WTC11 (cell line): ENCODE results near the gene SNRNP70. TPM values are rescaled to one million over a fixed set of nuclear protein-coding genes. Genes with fewer than 3 reads are reported as not detected.

Experiments
- ATAC-seq: fragments of 200-7000 bp; cut with Tn5 transposase; 2 replicates; pipeline ENCODE4 v1.10.0; 2021; ENCODE audit warnings: mild to moderate bottlenecking, moderate library complexity
- CTCF ChIA-PET: fragments of 300-600 bp; sonication (Branson Sonifier 250); formaldehyde crosslinking; loops from one replicate; lab custom pipeline; 2021; ENCODE audit warnings: antibody characterized with exemption; lab: Charles Lee
- POLR2A ChIA-PET: fragments of 350-600 bp; sonication (Branson Sonifier 250); formaldehyde crosslinking; loops from one replicate; lab custom pipeline; 2021; ENCODE audit warnings: antibody characterized with exemption; lab: Charles Lee
- DNase-seq: peaks from one replicate; pipeline ENCODE4 v3.0.0; 2021; ENCODE audit warnings: low spot score
- H3K27ac Mint-ChIP-seq: 2 replicates; pipeline ENCODE4 v1.8.0; 2021; ENCODE audit warnings: mixed read lengths
- H3K27me3 Mint-ChIP-seq: 2 replicates; pipeline ENCODE4 v1.8.0; 2021; ENCODE audit warnings: low read depth, mild to moderate bottlenecking, moderate library complexity, mixed read lengths
- H3K36me3 Mint-ChIP-seq: 2 replicates; pipeline ENCODE4 v1.8.0; 2021; ENCODE audit warnings: mixed read lengths
- H3K4me1 Mint-ChIP-seq: 2 replicates; pipeline ENCODE4 v1.8.0; 2022; ENCODE audit warnings: mixed read lengths
- H3K4me3 Mint-ChIP-seq: 2 replicates; pipeline ENCODE4 v1.8.0; 2021; ENCODE audit warnings: mild to moderate bottlenecking, moderate library complexity, mixed read lengths
- H3K9me3 Mint-ChIP-seq: 2 replicates; pipeline ENCODE4 v1.8.0; 2021; ENCODE audit warnings: mixed read lengths
- ARID4B ChIP-seq: sonication (generic); formaldehyde crosslinking; IDR thresholded peaks from 2 replicates; pipeline ENCODE4 v1.8.0; 2023; ENCODE audit warnings: missing genetic modification reagents, mild to moderate bottlenecking, borderline replicate concordance
- ATF3 ChIP-seq: sonication (generic); formaldehyde crosslinking; conservative IDR thresholded peaks from 2 replicates; pipeline ENCODE4 v1.8.1; 2022; ENCODE audit warnings: mild to moderate bottlenecking, missing genetic modification reagents
- ETV6 ChIP-seq: sonication (generic); formaldehyde crosslinking; IDR thresholded peaks from 2 replicates; pipeline ENCODE4 v1.8.1; 2022; ENCODE audit warnings: mild to moderate bottlenecking, missing genetic modification reagents
- FOXJ3 ChIP-seq: sonication (generic); formaldehyde crosslinking; IDR thresholded peaks from 2 replicates; pipeline ENCODE4 v1.9.0; 2021; ENCODE audit warnings: missing genetic modification reagents, mild to moderate bottlenecking, borderline replicate concordance
- FOXP1 ChIP-seq: sonication (generic); formaldehyde crosslinking; IDR thresholded peaks from 2 replicates; pipeline ENCODE4 v1.8.0; 2022; ENCODE audit warnings: missing genetic modification reagents, mild to moderate bottlenecking, moderate library complexity, borderline replicate concordance
- FOXP4 ChIP-seq: sonication (generic); formaldehyde crosslinking; IDR thresholded peaks from 2 replicates; pipeline ENCODE4 v1.8.0; 2022; ENCODE audit warnings: mild to moderate bottlenecking, missing genetic modification reagents
- GRHL2 ChIP-seq: fragments of 250-450 bp; sonication (Bioruptor Pico); IDR thresholded peaks from 2 replicates; pipeline ENCODE4 v1.8.0; 2022; ENCODE audit warnings: mild to moderate bottlenecking, moderate library complexity; ENCODE audit not compliant: insufficient replicate concordance, severe bottlenecking
- GTF2I ChIP-seq: fragments of 250-450 bp; sonication (Bioruptor Pico); conservative IDR thresholded peaks from 2 replicates; pipeline ENCODE4 v1.4.0; 2021; ENCODE audit warnings: mild to moderate bottlenecking
- HMGA2 ChIP-seq: fragments of 250-450 bp; sonication (Bioruptor Pico); IDR thresholded peaks from 2 replicates; pipeline ENCODE4 v1.4.0; 2021; ENCODE audit warnings: mild to moderate bottlenecking, moderate library complexity
- HMGXB4 ChIP-seq: sonication (generic); formaldehyde crosslinking; IDR thresholded peaks from 2 replicates; pipeline ENCODE4 v1.8.1; 2023; ENCODE audit warnings: mild to moderate bottlenecking, moderate library complexity, missing genetic modification reagents
- JUN ChIP-seq: sonication (generic); formaldehyde crosslinking; IDR thresholded peaks from 2 replicates; pipeline ENCODE4 v1.8.0; 2023; ENCODE audit warnings: mild to moderate bottlenecking, missing genetic modification reagents
- KAT7 ChIP-seq: sonication (generic); formaldehyde crosslinking; IDR thresholded peaks from 2 replicates; pipeline ENCODE4 v1.8.1; 2023; ENCODE audit warnings: missing genetic modification reagents, mild to moderate bottlenecking, borderline replicate concordance
- NFYB ChIP-seq: sonication (generic); formaldehyde crosslinking; conservative IDR thresholded peaks from 2 replicates; pipeline ENCODE4 v1.8.0; 2022; ENCODE audit warnings: low read depth, missing genetic modification reagents
- NR2C2 ChIP-seq: sonication (generic); formaldehyde crosslinking; IDR thresholded peaks from 2 replicates; pipeline ENCODE4 v1.8.0; 2022; ENCODE audit warnings: mild to moderate bottlenecking, missing genetic modification reagents
- RELA ChIP-seq: sonication (generic); formaldehyde crosslinking; IDR thresholded peaks from 2 replicates; pipeline ENCODE4 v1.8.1; 2022; ENCODE audit warnings: missing genetic modification reagents, mild to moderate bottlenecking, borderline replicate concordance
- SMAD4 ChIP-seq: sonication (generic); formaldehyde crosslinking; IDR thresholded peaks from 2 replicates; pipeline ENCODE4 v1.8.0; 2022; ENCODE audit warnings: mild to moderate bottlenecking, missing genetic modification reagents
- TEAD1 ChIP-seq: sonication (generic); formaldehyde crosslinking; IDR thresholded peaks from 2 replicates; pipeline ENCODE4 v1.8.0; 2022; ENCODE audit warnings: mild to moderate bottlenecking, missing genetic modification reagents
- TEAD4 ChIP-seq: sonication (generic); formaldehyde crosslinking; IDR thresholded peaks from 2 replicates; pipeline ENCODE4 v1.8.0; 2022; ENCODE audit warnings: mild to moderate bottlenecking, missing genetic modification reagents
- ZNF121 ChIP-seq: sonication (generic); formaldehyde crosslinking; IDR thresholded peaks from 2 replicates; pipeline ENCODE4 v1.8.0; 2023; ENCODE audit warnings: missing genetic modification reagents
- ZNF138 ChIP-seq: sonication (generic); formaldehyde crosslinking; conservative IDR thresholded peaks from 2 replicates; pipeline ENCODE4 v1.8.1; 2022; ENCODE audit warnings: mild to moderate bottlenecking, moderate library complexity, missing genetic modification reagents
- total RNA-seq: library from RNA; stranded (reverse); gene quantifications from 3 replicates; pipeline ENCODE4 v1.2.3, GENCODE V29; 2021
- TF ChIP-seq, protein P1 (sequence below): fragments of 200-600 bp; IDR thresholded peaks from 2 replicates; pipeline ENCODE4 v1.8.0; 2022; ENCODE audit warnings: antibody characterized with exemption
- TF ChIP-seq, protein P2 (sequence below): sonication (generic); formaldehyde crosslinking; IDR thresholded peaks from 2 replicates; pipeline ENCODE4 v1.8.1; 2022; ENCODE audit warnings: mild to moderate bottlenecking, moderate library complexity, missing genetic modification reagents
- TF ChIP-seq, protein P3 (sequence below): sonication (generic); formaldehyde crosslinking; IDR thresholded peaks from 2 replicates; pipeline ENCODE4 v1.8.0; 2022; ENCODE audit warnings: mild to moderate bottlenecking, missing genetic modification reagents
- TF ChIP-seq, protein P4 (sequence below): fragments of 250-450 bp; sonication (Bioruptor Pico); IDR thresholded peaks from 2 replicates; pipeline ENCODE4 v2.1.2; 2022; ENCODE audit warnings: mild to moderate bottlenecking, moderate library complexity

The SNRNP70 gene
- total RNA-seq, 1 experiment from 2014 or later = 266 TPM

DNA sequence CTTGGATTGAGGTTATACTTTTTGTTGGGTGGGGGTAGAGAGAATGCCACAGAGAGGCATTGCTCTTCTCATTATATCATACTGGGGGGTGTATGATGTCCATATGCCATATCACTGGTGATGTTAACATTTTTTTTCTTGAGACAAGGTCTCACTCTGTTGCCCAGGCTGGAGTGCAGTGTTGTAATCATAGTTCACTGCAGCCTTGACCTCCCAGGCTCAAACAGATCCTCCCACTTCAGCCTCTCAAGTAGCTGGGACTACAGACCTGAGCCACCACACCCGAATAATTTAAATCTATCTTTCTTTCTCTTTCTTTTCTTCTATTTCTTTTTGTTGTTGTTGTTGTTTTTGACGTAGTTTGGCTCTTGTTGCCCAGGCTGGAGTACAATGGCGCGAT lies 4.9 kb upstream of the SNRNP70 start:
- Mint-ChIP-seq H3K4me1 (peaks cover 4% of the 10 kb centered on the region), H3K9me3 (peaks cover 3% of the 10 kb centered on the region; the same call in 1 of the 2 replicates), H3K4me3 (no peak overlapping the region), H3K27me3 (peaks cover 44% of the 10 kb centered on the region), H3K36me3 (no peaks in the 10 kb centered on the region), H3K27ac (no peak overlapping the region)
- no peak for DNase-seq
- no peak for ATAC-seq
- TF ChIP-seq ZNF121 (CRISPR knock-in tag) (no peak), TEAD4 (CRISPR knock-in tag) (no peak), NFYB (CRISPR knock-in tag) (no peak), NR2C2 (CRISPR knock-in tag) (no peak), ZNF138 (CRISPR knock-in tag) (no peak), GTF2I (CRISPR knock-in tag) (no peak), JUN (CRISPR knock-in tag) (no peak), HMGXB4 (CRISPR knock-in tag) (no peak), ARID4B (CRISPR knock-in tag) (no peak), HMGA2 (CRISPR knock-in tag) (no peak), FOXJ3 (CRISPR knock-in tag) (no peak), RELA (no peak)
- TF ChIP-seq, protein P1, sequence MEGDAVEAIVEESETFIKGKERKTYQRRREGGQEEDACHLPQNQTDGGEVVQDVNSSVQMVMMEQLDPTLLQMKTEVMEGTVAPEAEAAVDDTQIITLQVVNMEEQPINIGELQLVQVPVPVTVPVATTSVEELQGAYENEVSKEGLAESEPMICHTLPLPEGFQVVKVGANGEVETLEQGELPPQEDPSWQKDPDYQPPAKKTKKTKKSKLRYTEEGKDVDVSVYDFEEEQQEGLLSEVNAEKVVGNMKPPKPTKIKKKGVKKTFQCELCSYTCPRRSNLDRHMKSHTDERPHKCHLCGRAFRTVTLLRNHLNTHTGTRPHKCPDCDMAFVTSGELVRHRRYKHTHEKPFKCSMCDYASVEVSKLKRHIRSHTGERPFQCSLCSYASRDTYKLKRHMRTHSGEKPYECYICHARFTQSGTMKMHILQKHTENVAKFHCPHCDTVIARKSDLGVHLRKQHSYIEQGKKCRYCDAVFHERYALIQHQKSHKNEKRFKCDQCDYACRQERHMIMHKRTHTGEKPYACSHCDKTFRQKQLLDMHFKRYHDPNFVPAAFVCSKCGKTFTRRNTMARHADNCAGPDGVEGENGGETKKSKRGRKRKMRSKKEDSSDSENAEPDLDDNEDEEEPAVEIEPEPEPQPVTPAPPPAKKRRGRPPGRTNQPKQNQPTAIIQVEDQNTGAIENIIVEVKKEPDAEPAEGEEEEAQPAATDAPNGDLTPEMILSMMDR = no peak
- TF ChIP-seq, protein P2, sequence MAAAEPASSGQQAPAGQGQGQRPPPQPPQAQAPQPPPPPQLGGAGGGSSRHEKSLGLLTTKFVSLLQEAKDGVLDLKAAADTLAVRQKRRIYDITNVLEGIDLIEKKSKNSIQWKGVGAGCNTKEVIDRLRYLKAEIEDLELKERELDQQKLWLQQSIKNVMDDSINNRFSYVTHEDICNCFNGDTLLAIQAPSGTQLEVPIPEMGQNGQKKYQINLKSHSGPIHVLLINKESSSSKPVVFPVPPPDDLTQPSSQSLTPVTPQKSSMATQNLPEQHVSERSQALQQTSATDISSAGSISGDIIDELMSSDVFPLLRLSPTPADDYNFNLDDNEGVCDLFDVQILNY = no peak
- ChIA-PET CTCF (interaction anchor here (1.3 kb wide), 1 partner anchor 130 kb away, joined by 3 read pairs; no protein-coding TSS in a partner anchor), POLR2A (no interaction called here)

- CTCF ChIA-PET = interaction anchor here (1.3 kb wide), 1 partner anchor 129 kb away, joined by 3 read pairs; no protein-coding TSS in a partner anchor
- Mint-ChIP-seq H3K4me1 (peaks cover 9% of the 10 kb centered on the region), H3K9me3 (peaks cover 3% of the 10 kb centered on the region; the same call in 1 of the 2 replicates), H3K4me3 (no peak overlapping the region), H3K36me3 (0 out of 2 replicates have a peak, but pooled peaks cover 1% of the 10 kb centered on the region), H3K27me3 (peaks cover 35% of the 10 kb centered on the region), H3K27ac (no peak overlapping the region)
- ATAC-seq = no peak
- POLR2A ChIA-PET = no interaction called here
- DNase-seq = no peak
- TF ChIP-seq GRHL2 (CRISPR knock-in tag) (no peak), KAT7 (CRISPR knock-in tag) (no peak), FOXP1 (CRISPR knock-in tag) (no peak), SMAD4 (CRISPR knock-in tag) (no peak), FOXP4 (CRISPR knock-in tag) (no peak), ETV6 (CRISPR knock-in tag) (no peak), ATF3 (CRISPR knock-in tag) (no peak), TEAD1 (CRISPR knock-in tag) (no peak)
- TF ChIP-seq, protein P3, sequence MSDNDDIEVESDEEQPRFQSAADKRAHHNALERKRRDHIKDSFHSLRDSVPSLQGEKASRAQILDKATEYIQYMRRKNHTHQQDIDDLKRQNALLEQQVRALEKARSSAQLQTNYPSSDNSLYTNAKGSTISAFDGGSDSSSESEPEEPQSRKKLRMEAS (CRISPR knock-in tag) = no peak
- TF ChIP-seq, protein P4, sequence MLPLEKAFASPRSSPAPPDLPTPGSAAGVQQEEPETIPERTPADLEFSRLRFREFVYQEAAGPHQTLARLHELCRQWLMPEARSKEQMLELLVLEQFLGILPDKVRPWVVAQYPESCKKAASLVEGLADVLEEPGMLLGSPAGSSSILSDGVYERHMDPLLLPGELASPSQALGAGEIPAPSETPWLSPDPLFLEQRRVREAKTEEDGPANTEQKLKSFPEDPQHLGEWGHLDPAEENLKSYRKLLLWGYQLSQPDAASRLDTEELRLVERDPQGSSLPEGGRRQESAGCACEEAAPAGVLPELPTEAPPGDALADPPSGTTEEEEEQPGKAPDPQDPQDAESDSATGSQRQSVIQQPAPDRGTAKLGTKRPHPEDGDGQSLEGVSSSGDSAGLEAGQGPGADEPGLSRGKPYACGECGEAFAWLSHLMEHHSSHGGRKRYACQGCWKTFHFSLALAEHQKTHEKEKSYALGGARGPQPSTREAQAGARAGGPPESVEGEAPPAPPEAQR (CRISPR knock-in tag) = no peak
Measured at GRCh38 chr19:49081273-49081672, 4.0 kb upstream of the SNRNP70 start.
